Bronchial epithelial cell (primary cell): Measurements from ENCODE around the gene GAK. TPM values are rescaled to one million over a fixed set of nuclear protein-coding genes. Genes with fewer than 3 reads are reported as not detected.

Source experiments
- DNase-seq: peaks from one replicate; pipeline ENCODE4 v3.0.0-alpha.2; 2010; ENCODE audit warnings: low read depth
- FAIRE-seq: peaks from 2 replicates; lab custom pipeline; 2011; peaks lifted over from hg19 to GRCh38; lab: Jason Lieb, UNC
- H3K27me3 ChIP-seq: 2 replicates; pipeline ENCODE4 v1.5.1; 2011; ENCODE audit warnings: low read length; ENCODE audit not compliant: control insufficient read depth, insufficient read depth
- H3K36me3 ChIP-seq: 2 replicates; pipeline ENCODE4 v1.5.1; 2011; ENCODE audit warnings: low read length; ENCODE audit not compliant: control insufficient read depth, insufficient read depth
- H3K4me3 ChIP-seq: 2 replicates; pipeline ENCODE4 v1.5.1; 2011; ENCODE audit warnings: mild to moderate bottlenecking, low read depth, low read length, control low read depth
- total RNA-seq: library from RNA; depleted of rRNA; stranded (reverse); fragments of >200 nt; gene quantifications from 2 replicates; pipeline ENCODE4 v1.2.1, GENCODE V29; 2014
- TF ChIP-seq, protein P1 (sequence below): IDR thresholded peaks from 2 replicates; pipeline ENCODE4 v1.5.1; 2011; ENCODE audit warnings: mild to moderate bottlenecking, moderate library complexity, low read length, control low read depth, inconsistent platforms; ENCODE audit not compliant: insufficient read depth, severe bottlenecking

The GAK gene
- total RNA-seq, 1 donor from 2014 or later = 52.9 TPM

DNA sequence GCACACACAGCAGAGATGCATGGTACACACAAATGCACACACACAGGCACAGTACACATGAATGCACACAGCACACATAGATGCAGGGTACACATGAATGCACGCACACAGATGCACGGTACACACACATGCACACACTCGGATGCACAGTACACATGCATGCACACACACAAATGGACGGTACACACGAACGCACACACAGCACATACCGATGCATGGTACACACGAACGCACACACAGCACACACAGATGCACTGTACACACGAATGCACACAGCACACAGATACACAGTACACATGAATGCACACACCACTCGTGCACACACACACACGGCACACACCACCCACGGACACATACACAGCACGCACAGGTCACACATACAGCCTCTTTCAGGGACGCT is 62.3 kb downstream of the GAK start:
- DNase-seq = no peak
- Histone ChIP-seq H3K4me3 (no peak overlapping the region), H3K27me3 (no peaks in the 10 kb centered on the region), H3K36me3 (peaks cover 18% of the 10 kb centered on the region)
- TF ChIP-seq, protein P1, sequence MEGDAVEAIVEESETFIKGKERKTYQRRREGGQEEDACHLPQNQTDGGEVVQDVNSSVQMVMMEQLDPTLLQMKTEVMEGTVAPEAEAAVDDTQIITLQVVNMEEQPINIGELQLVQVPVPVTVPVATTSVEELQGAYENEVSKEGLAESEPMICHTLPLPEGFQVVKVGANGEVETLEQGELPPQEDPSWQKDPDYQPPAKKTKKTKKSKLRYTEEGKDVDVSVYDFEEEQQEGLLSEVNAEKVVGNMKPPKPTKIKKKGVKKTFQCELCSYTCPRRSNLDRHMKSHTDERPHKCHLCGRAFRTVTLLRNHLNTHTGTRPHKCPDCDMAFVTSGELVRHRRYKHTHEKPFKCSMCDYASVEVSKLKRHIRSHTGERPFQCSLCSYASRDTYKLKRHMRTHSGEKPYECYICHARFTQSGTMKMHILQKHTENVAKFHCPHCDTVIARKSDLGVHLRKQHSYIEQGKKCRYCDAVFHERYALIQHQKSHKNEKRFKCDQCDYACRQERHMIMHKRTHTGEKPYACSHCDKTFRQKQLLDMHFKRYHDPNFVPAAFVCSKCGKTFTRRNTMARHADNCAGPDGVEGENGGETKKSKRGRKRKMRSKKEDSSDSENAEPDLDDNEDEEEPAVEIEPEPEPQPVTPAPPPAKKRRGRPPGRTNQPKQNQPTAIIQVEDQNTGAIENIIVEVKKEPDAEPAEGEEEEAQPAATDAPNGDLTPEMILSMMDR = no peak
- FAIRE-seq = no peak

DNA sequence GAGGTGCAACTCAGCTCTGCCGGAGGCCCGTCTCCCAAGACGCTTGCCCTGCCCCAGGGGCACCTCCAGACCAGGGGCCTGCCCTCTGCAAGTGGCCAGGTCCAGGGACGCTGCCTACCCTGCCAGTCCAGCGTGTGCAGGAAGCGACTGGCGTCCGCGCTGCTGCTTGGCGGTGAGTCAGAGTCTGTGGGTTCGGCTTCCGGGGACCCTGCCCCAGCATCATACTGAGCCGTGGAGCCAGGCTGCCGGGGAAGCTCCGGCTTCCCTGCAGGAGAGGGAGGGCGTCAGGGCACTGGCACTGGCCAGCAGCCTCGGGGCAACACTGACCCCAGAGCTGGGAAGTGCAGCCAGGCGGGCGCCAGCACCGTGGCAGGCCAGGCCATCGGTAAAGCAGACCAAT is 63.7 kb downstream of the GAK start:
- no peaks in the 10 kb centered on the region for H3K27me3 ChIP-seq
- FAIRE-seq (no peak), DNase-seq (no peak)
- no peak overlapping the region for H3K4me3 ChIP-seq
- TF ChIP-seq, protein P1 = no peak
- peaks cover 22% of the 10 kb centered on the region for H3K36me3 ChIP-seq

DNA sequence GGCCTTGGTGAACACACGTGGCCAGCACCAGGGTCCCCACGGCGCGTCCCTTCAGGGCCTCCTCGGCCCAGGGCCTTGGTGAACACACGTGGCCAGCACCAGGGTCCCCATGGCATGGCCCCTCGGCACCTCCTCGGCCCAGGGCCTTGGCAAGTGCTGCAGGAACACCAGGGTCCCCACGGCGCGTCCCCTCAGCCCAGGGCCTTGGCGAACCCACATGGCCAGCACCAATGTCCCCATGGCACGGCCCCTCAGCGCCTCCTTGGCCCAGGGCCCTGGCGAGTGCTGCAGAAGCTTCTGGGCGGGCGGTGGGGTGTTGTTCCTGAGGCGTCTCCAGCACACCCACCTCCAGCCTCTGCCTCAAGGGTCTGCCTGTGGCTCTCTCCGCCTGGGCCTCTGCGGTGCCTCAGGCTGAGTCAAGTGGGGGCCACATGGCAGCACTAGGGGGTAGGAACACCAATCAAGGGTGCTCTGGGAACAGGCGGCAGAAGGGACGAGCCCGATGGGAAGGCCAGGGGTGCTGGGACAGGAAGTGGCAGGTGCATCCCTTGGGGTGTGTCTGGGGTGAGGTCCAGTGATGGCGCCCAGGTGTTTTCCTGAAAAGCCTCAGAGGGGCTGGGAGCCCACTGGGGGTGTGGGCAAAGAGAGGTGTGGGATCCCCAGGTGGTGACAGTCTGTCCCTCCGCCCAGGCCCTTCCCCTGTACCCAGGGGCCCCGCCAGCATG is 64.4 kb downstream of the GAK start:
- no peak for FAIRE-seq
- Histone ChIP-seq H3K27me3 (no peaks in the 10 kb centered on the region), H3K36me3 (peaks cover 25% of the 10 kb centered on the region), H3K4me3 (no peak overlapping the region)
- TF ChIP-seq, protein P1 = no peak
- DNase-seq = no peak

DNA sequence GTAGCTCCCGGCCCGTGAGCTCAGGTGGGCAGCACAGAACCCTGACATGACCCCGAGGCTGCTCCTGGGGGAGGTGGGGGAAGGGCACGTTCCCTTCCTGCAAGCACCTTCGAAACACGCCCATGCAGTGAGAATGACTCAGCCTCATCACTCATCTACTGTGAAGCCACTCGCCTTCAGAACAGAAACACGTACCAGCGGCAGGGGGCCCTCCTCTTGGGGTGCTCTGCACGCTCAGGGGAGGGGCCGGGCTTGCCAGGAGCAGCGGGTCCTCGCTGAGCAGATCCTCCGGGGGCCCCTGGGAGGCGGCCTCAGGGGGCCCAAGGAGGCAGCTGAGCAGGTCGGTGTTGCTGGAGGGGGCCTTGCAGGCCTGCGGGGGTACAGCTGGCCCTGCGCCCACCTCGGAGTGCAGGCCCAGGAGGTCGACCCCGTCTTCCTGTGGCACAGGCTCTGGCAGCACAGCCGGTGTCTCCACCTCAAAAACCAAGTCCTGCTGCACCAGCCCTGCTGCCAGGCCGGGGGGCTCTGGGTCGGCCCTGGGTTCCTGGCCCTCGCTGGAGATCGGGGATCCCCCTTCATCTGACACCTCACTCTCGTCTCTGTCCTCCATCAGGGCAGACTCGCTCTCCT is 65.2 kb downstream of the GAK start:
- Histone ChIP-seq H3K36me3 (peaks cover 24% of the 10 kb centered on the region), H3K4me3 (no peak overlapping the region), H3K27me3 (no peaks in the 10 kb centered on the region)
- FAIRE-seq = no peak
- TF ChIP-seq, protein P1 = no peak
- DNase-seq = peak; percentile 64

DNA sequence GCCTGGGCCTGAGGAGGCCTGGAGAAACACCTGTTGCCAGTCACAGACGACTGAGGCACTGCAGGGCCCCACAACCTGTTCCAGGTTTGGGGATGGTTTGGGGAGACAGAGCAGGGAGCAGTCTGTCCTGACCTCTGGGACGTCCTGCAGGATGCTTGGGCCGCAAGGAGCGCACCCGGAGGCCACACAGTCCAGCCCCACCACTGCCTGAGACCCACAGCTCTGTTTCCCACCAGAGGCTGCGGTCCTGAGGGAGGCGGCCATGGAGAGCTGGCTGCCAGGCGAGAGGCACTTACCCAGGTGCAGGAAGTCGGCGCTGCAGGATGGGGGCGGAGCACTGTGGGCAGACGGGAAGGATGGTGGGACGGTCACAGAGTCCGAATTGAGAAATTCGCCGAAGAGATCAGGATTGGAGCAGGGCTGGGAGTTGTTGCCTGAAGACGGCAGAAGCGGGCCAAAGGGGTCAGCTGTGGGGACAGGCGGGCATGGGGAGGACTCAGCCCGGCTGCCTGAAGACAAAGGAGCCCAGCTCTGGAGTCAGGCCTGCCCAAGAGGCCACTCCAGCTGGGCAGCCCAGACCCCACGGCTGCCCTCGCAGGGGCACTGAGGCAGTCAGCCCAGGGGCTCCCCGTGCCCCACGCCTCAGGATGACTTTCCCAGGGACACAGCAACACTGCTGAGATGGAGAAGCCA is 65.9 kb downstream of the GAK start:
- H3K36me3 ChIP-seq = peaks cover 28% of the 10 kb centered on the region
- H3K27me3 ChIP-seq = no peaks in the 10 kb centered on the region
- no peak for FAIRE-seq

More for the DNA sequence above, 65.9 kb downstream of the GAK start:
- DNase-seq = no peak
- TF ChIP-seq, protein P1 = no peak
- H3K4me3 ChIP-seq = no peak overlapping the region
